ENCODE measurements around the gene PAX4. TPM values are rescaled to one million over a fixed set of nuclear protein-coding genes. Genes with fewer than 3 reads are reported as not detected.

PAX4 gene
- total RNA-seq, 1 experiment from 2014 or later, result not detected

- Histone ChIP-seq H3K27ac (ENCODE audit: low read depth, low read length) (no peak overlapping the region), H3K4me1 (ENCODE audit: control insufficient read depth in 1 of 2, insufficient read depth in 2 of 2, low read length in 2 of 2) (peaks cover 0 to 5% of the 10 kb centered on the region in 2 experiments; a peak in 2 of 4 replicates), H3K27me3 (ENCODE audit: insufficient read depth, low read length) (no peaks in the 10 kb centered on the region), H3K36me3 (ENCODE audit: control insufficient read depth in 1 of 2, insufficient read depth in 2 of 2, low read length in 2 of 2) (peaks cover 9 to 13% of the 10 kb centered on the region in 2 experiments; a peak in 3 of 4 replicates), H3K4me2 (ENCODE audit: low read length) (no peak overlapping the region), H3K9me3 (ENCODE audit: control insufficient read depth in 1 of 2, insufficient read depth in 1 of 2, low read depth in 1 of 2, low read length in 2 of 2) (no peaks in the 10 kb centered on the region), H3K9me2 (ENCODE audit: insufficient read depth) (no peaks in the 10 kb centered on the region), H3K9ac (ENCODE audit: low read length) (no peak overlapping the region), H4K20me1 (ENCODE audit: insufficient read depth) (no peaks in the 10 kb centered on the region), H3K79me2 (ENCODE audit: insufficient read depth, low read length) (no peaks in the 10 kb centered on the region), H3K4me3 (replicated peaks in 1 of 2; ENCODE audit: low read depth in 1 of 2, low read length in 2 of 2) (no peak overlapping the region), H2AFZ (ENCODE audit: low read depth, low read length, poor library complexity, severe bottlenecking) (no peak overlapping the region)
- no peak for DNase-seq (ENCODE audit: low read depth, low spot score)
- ChIA-PET CTCF (interaction anchor here (2.8 kb wide), 1 partner anchor 7 kb away, joined by 12 read pairs; the partner anchor contains the start of gene ARF5), POLR2A (no interaction called here), RAD21 (ENCODE audit: low non-redundant PET in 1 of 2, low total read pairs in 2 of 2, uncharacterized antibody in 2 of 2, unreplicated experiment in 2 of 2) (no interaction called here)
- BruUV-seq (replicated peaks), result no TSS peak
- TF ChIP-seq ELF1 (IDR thresholded peaks at IDR 0.05; ENCODE audit: borderline replicate concordance, low read depth), result no peak
- TF ChIP-seq TCF7L2 (IDR thresholded peaks at IDR 0.05; ENCODE audit: borderline replicate concordance, extremely low read depth, insufficient read depth, insufficient read length), result no peak
- no peak for TF ChIP-seq CTCF (IDR thresholded peaks at IDR 0.05 in 2 of 3, conservative IDR thresholded peaks at IDR 0.05 in 1 of 3; ENCODE audit: borderline replicate concordance in 1 of 3, insufficient read depth in 1 of 3, low read depth in 2 of 3, low read length in 2 of 3)
- TF ChIP-seq POLR2A (IDR thresholded peaks at IDR 0.05; ENCODE audit: borderline replicate concordance, extremely low read depth, insufficient read depth, insufficient read length), result no peak
- TF ChIP-seq EGR1 (IDR thresholded peaks at IDR 0.05; ENCODE audit: low read depth), result no peak
- TF ChIP-seq POLR2AphosphoS5 (IDR thresholded peaks at IDR 0.05; ENCODE audit: low read depth, low read length), result no peak
- no peak for TF ChIP-seq SP1 (IDR thresholded peaks at IDR 0.05; ENCODE audit: low read depth)
- no peak for TF ChIP-seq EZH2phosphoT487 (IDR thresholded peaks at IDR 0.05; ENCODE audit: borderline replicate concordance)
- no peak for TF ChIP-seq SIN3A (IDR thresholded peaks at IDR 0.05; ENCODE audit: low read depth)
- TF ChIP-seq MAX (IDR thresholded peaks at IDR 0.05), result no peak
- no peak for TF ChIP-seq ZNF274 (IDR thresholded peaks at IDR 0.05; ENCODE audit: low read depth, low read length)
- TF ChIP-seq CBX3 (IDR thresholded peaks at IDR 0.05; ENCODE audit: low read depth), result no peak
- TF ChIP-seq, protein P1, sequence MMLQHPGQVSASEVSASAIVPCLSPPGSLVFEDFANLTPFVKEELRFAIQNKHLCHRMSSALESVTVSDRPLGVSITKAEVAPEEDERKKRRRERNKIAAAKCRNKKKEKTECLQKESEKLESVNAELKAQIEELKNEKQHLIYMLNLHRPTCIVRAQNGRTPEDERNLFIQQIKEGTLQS (IDR thresholded peaks at IDR 0.05), result no peak
- no peak for TF ChIP-seq RAD21 (IDR thresholded peaks at IDR 0.05; ENCODE audit: low read depth)
- TF ChIP-seq JUND (IDR thresholded peaks at IDR 0.05), result no peak
- ATAC-seq, result no peak
- intact Hi-C loops (cut with micrococcal nuclease), result no loop called here
Observed at GRCh38 chr7:127595737-127596136, 22.2 kb downstream of the PAX4 start.

Measured in HCT116 (cell line).